ENCODE measurements around the gene SPEG. TPM values are rescaled to one million over a fixed set of nuclear protein-coding genes. Genes with fewer than 3 reads are reported as not detected.
A peak's percentile ranks its signal among the peaks of the same experiment; 100 is the strongest.

Gene SPEG
- total RNA-seq, 3 donors from 2014 or later (not counting 1 experiment from before 2014, with no cell fraction given), result 0.35 to 1.5 (median 1.2) TPM

DNA sequence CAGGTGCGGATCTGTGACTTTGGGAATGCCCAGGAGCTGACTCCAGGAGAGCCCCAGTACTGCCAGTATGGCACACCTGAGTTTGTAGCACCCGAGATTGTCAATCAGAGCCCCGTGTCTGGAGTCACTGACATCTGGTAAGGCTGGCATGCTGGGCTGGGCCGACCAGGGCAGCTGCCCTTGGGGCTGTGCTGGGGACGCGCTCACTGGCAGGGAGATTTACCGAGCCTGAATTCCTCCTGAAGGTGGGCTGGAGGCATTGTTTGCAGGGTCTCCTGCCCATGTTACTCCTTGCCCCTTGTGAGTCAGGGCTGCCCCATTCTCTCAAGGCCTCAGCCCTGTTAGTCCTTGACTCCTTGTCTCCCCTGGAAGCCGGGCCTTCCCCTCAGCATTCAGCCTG is 45.4 kb downstream of the SPEG start:
- Mint-ChIP-seq H3K4me1 (peaks cover 5 to 13% of the 10 kb centered on the region in 2 donors), H3K27me3 (ENCODE audit: low read depth in 2 of 2) (peaks cover 26 to 32% of the 10 kb centered on the region in 2 donors), H3K36me3 (no peaks in the 10 kb centered on the region), H3K4me3 (no peak overlapping the region), H3K9me3 (no peaks in the 10 kb centered on the region), H3K27ac (no peak overlapping the region)
- Histone ChIP-seq H3K4me1 (ENCODE audit: control insufficient read depth, insufficient read depth, low read length) (peaks cover 8% of the 10 kb centered on the region), H3K27me3 (ENCODE audit: control insufficient read depth, insufficient read depth, low read length) (peaks cover 11% of the 10 kb centered on the region), H3K27ac (ENCODE audit: low read length) (no peak overlapping the region), H3K9me3 (ENCODE audit: control insufficient read depth, insufficient read depth, low read length) (no peaks in the 10 kb centered on the region), H3K4me3 (ENCODE audit: low read length) (no peak overlapping the region), H3K36me3 (ENCODE audit: control insufficient read depth, insufficient read depth, low read length) (no peaks in the 10 kb centered on the region)
- WGBS (ENCODE audit: insufficient coverage), result 87% methylated on average over 8 of the region's 8 CpGs
- intact Hi-C loops (cut with micrococcal nuclease), result no loop called here
- no peak for DNase-seq
- ATAC-seq, result no peak
- TF ChIP-seq, protein P1, sequence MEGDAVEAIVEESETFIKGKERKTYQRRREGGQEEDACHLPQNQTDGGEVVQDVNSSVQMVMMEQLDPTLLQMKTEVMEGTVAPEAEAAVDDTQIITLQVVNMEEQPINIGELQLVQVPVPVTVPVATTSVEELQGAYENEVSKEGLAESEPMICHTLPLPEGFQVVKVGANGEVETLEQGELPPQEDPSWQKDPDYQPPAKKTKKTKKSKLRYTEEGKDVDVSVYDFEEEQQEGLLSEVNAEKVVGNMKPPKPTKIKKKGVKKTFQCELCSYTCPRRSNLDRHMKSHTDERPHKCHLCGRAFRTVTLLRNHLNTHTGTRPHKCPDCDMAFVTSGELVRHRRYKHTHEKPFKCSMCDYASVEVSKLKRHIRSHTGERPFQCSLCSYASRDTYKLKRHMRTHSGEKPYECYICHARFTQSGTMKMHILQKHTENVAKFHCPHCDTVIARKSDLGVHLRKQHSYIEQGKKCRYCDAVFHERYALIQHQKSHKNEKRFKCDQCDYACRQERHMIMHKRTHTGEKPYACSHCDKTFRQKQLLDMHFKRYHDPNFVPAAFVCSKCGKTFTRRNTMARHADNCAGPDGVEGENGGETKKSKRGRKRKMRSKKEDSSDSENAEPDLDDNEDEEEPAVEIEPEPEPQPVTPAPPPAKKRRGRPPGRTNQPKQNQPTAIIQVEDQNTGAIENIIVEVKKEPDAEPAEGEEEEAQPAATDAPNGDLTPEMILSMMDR (IDR thresholded peaks at IDR 0.05), result no peak

DNA sequence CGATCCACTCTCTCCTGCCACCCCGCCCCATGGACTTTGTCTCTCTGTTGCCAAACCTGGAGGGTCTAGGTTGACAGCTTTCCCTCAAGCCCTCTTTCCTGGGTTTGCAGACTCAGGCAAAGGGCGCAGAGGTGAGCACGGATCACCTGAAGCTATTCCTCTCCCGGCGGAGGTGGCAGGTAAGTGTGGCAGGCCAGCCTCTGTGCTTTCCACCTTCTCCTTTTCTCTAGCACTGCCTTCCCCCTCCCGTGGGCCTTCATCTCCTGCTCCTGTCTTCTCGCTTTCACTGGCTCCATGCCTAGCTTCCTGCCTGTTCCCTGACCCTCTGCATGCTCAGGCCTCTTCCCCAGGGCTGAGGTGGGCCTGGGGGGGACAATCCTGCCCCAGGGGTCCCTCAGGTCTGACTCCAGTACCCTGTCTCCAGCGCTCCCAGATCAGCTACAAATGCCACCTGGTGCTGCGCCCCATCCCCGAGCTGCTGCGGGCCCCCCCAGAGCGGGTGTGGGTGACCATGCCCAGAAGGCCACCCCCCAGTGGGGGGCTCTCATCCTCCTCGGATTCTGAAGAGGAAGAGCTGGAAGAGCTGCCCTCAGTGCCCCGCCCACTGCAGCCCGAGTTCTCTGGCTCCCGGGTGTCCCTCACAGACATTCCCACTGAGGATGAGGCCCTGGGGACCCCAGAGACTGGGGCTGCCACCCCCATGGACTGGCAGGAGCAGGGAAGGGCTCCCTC is 48.2 kb downstream of the SPEG start:
- ATAC-seq, result no peak
- Histone ChIP-seq H3K9me3 (ENCODE audit: control insufficient read depth, insufficient read depth, low read length) (no peaks in the 10 kb centered on the region), H3K27me3 (ENCODE audit: control insufficient read depth, insufficient read depth, low read length) (peaks cover 19% of the 10 kb centered on the region), H3K36me3 (ENCODE audit: control insufficient read depth, insufficient read depth, low read length) (no peaks in the 10 kb centered on the region), H3K27ac (ENCODE audit: low read length) (no peak overlapping the region), H3K4me1 (ENCODE audit: control insufficient read depth, insufficient read depth, low read length) (peaks cover 5% of the 10 kb centered on the region), H3K4me3 (ENCODE audit: low read length) (no peak overlapping the region)
- TF ChIP-seq, protein P1 (IDR thresholded peaks at IDR 0.05), result no peak
- Mint-ChIP-seq H3K4me1 (peaks cover 0 to 8% of the 10 kb centered on the region in 2 donors), H3K27ac (no peak overlapping the region), H3K9me3 (no peaks in the 10 kb centered on the region), H3K27me3 (ENCODE audit: low read depth in 2 of 2) (peaks cover 26 to 45% of the 10 kb centered on the region in 2 donors), H3K4me3 (no peak overlapping the region), H3K36me3 (no peaks in the 10 kb centered on the region)
- no peak for DNase-seq
- intact Hi-C loops (cut with micrococcal nuclease), result no loop called here
- 76% methylated on average over 17 of the region's 17 CpGs for WGBS (ENCODE audit: insufficient coverage)

DNA sequence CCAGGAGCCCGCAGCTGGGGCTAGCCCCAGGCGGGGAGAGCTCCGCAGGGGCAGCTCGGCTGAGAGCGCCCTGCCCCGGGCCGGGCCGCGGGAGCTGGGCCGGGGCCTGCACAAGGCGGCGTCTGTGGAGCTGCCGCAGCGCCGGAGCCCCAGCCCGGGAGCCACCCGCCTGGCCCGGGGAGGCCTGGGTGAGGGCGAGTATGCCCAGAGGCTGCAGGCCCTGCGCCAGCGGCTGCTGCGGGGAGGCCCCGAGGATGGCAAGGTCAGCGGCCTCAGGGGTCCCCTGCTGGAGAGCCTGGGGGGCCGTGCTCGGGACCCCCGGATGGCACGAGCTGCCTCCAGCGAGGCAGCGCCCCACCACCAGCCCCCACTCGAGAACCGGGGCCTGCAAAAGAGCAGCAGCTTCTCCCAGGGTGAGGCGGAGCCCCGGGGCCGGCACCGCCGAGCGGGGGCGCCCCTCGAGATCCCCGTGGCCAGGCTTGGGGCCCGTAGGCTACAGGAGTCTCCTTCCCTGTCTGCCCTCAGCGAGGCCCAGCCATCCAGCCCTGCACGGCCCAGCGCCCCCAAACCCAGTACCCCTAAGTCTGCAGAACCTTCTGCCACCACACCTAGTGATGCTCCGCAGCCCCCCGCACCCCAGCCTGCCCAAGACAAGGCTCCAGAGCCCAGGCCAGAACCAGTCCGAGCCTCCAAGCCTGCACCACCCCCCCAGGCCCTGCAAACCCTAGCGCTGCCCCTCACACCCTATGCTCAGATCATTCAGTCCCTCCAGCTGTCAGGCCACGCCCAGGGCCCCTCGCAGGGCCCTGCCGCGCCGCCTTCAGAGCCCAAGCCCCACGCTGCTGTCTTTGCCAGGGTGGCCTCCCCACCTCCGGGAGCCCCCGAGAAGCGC is 49.1 kb downstream of the SPEG start:
- TF ChIP-seq, protein P1 (IDR thresholded peaks at IDR 0.05), result no peak
- peaks cover 5% of the 10 kb centered on the region for H3K4me1 ChIP-seq (ENCODE audit: control insufficient read depth, insufficient read depth, low read length)
- DNase-seq, result no peak
- 17% methylated on average over 58 of the region's 58 CpGs for WGBS (ENCODE audit: insufficient coverage)
- intact Hi-C loops (cut with micrococcal nuclease), result no loop called here
- no peaks in the 10 kb centered on the region for H3K36me3 ChIP-seq (ENCODE audit: control insufficient read depth, insufficient read depth, low read length)
- H3K4me3 ChIP-seq (ENCODE audit: low read length), result no peak overlapping the region
- no peak overlapping the region for H3K27ac Mint-ChIP-seq
- H3K36me3 Mint-ChIP-seq, result no peaks in the 10 kb centered on the region
- H3K27me3 Mint-ChIP-seq (ENCODE audit: low read depth in 2 of 2), result peaks cover 28 to 47% of the 10 kb centered on the region in 2 donors
- no peaks in the 10 kb centered on the region for H3K9me3 Mint-ChIP-seq
- H3K27me3 ChIP-seq (ENCODE audit: control insufficient read depth, insufficient read depth, low read length), result peaks cover 19% of the 10 kb centered on the region
- ATAC-seq, result peak in 1 of 3 donors; percentile 21
- no peaks in the 10 kb centered on the region for H3K9me3 ChIP-seq (ENCODE audit: control insufficient read depth, insufficient read depth, low read length)
- no peak overlapping the region for H3K27ac ChIP-seq (ENCODE audit: low read length)
- H3K4me3 Mint-ChIP-seq, result peak overlapping the region; percentile 49
- peaks cover 0 to 8% of the 10 kb centered on the region in 2 donors for H3K4me1 Mint-ChIP-seq
